H9 (cell line): ENCODE data around the gene TMEM181. TPM values are rescaled to one million over a fixed set of nuclear protein-coding genes. Genes with fewer than 3 reads are reported as not detected.

Experiments
- DNase-seq: peaks from one replicate; pipeline ENCODE4 v3.0.0-alpha.2; 2017
- H2AFZ ChIP-seq: one replicate; pipeline ENCODE4 v1.6.1; 2013; ENCODE audit warnings: mild to moderate bottlenecking, low read length, control low read depth, moderate library complexity
- H2AK5ac ChIP-seq: 2 replicates; pipeline ENCODE4 v1.6.1; 2013; ENCODE audit warnings: low read length, control low read depth, mixed read lengths; ENCODE audit not compliant: insufficient read length
- H2BK120ac ChIP-seq: one replicate; pipeline ENCODE4 v1.6.1; 2013; ENCODE audit warnings: low read depth, mild to moderate bottlenecking, low read length, control low read depth, inconsistent platforms; ENCODE audit not compliant: poor library complexity, severe bottlenecking
- H2BK12ac ChIP-seq: 2 replicates; pipeline ENCODE4 v1.6.1; 2013; ENCODE audit warnings: low read length, control low read depth, mixed read lengths, low read depth; ENCODE audit not compliant: insufficient read length
- H2BK15ac ChIP-seq: 2 replicates; pipeline ENCODE4 v1.6.1; 2013; ENCODE audit warnings: low read depth, low read length, control low read depth
- H2BK20ac ChIP-seq: one replicate; pipeline ENCODE4 v1.6.1; 2013; ENCODE audit warnings: low read depth, mild to moderate bottlenecking, low read length, control low read depth, inconsistent platforms; ENCODE audit not compliant: poor library complexity, severe bottlenecking
- H2BK5ac ChIP-seq: 2 replicates; pipeline ENCODE4 v1.6.1; 2013; ENCODE audit warnings: low read length, control low read depth, mixed read lengths; ENCODE audit not compliant: insufficient read length
- H3K14ac ChIP-seq: 2 replicates; pipeline ENCODE4 v1.6.1; 2013; ENCODE audit warnings: low read length, control low read depth; ENCODE audit not compliant: insufficient read depth
- H3K18ac ChIP-seq: 2 replicates; pipeline ENCODE4 v1.6.1; 2013; ENCODE audit warnings: low read depth, mild to moderate bottlenecking, mixed read lengths, low read length, control low read depth; ENCODE audit not compliant: insufficient read length
- H3K23ac ChIP-seq: 2 replicates; pipeline ENCODE4 v1.6.1; 2013; ENCODE audit warnings: low read length, control low read depth, mixed read lengths, low read depth; ENCODE audit not compliant: insufficient read length
- H3K23me2 ChIP-seq: 2 replicates; pipeline ENCODE4 v1.6.1; 2013; ENCODE audit warnings: low read depth, mild to moderate bottlenecking, mixed read lengths, low read length, control low read depth; ENCODE audit not compliant: insufficient read length, poor library complexity, severe bottlenecking
- H3K27ac ChIP-seq: 2 replicates; pipeline ENCODE4 v1.5.1; 2013; ENCODE audit warnings: low read length, control low read depth, mixed read lengths, low read depth; ENCODE audit not compliant: insufficient read length
- H3K27me3 ChIP-seq: 2 replicates; pipeline ENCODE4 v1.6.1; 2013; ENCODE audit warnings: low read length, control low read depth, inconsistent platforms; ENCODE audit not compliant: insufficient read depth
- H3K4ac ChIP-seq: 2 replicates; pipeline ENCODE4 v1.6.1; 2013; ENCODE audit warnings: low read depth, mild to moderate bottlenecking, control low read depth, inconsistent platforms, low read length, moderate library complexity
- H3K4me1 ChIP-seq: 2 replicates; pipeline ENCODE4 v1.6.1; 2013; ENCODE audit warnings: low read length, control low read depth, inconsistent platforms; ENCODE audit not compliant: insufficient read depth
- H3K4me2 ChIP-seq: 2 replicates; pipeline ENCODE4 v1.6.1; 2013; ENCODE audit warnings: low read length, control low read depth, mixed read lengths; ENCODE audit not compliant: insufficient read length, insufficient read depth
- H3K56ac ChIP-seq: 2 replicates; pipeline ENCODE4 v1.6.1; 2013; ENCODE audit warnings: low read depth, mild to moderate bottlenecking, mixed read lengths, low read length, control low read depth; ENCODE audit not compliant: insufficient read length
- H3K79me1 ChIP-seq: 2 replicates; pipeline ENCODE4 v1.6.1; 2013; ENCODE audit warnings: low read depth, mild to moderate bottlenecking, moderate library complexity, low read length, control low read depth, inconsistent platforms; ENCODE audit not compliant: insufficient read depth, poor library complexity, severe bottlenecking
- H3K79me2 ChIP-seq: 2 replicates; pipeline ENCODE4 v1.6.1; 2013; ENCODE audit warnings: low read length, control low read depth, inconsistent platforms; ENCODE audit not compliant: insufficient read depth
- H3K9ac ChIP-seq: 2 replicates; pipeline ENCODE4 v1.6.1; 2013; ENCODE audit warnings: low read length, control low read depth, mixed read lengths; ENCODE audit not compliant: insufficient read length; ENCODE audit errors: extremely low read depth
- H3K9me3 ChIP-seq: one replicate; pipeline ENCODE4 v1.6.1; 2013; ENCODE audit warnings: low read depth, low read length, inconsistent platforms; ENCODE audit not compliant: control insufficient read depth
- H3T11ph ChIP-seq: one replicate; pipeline ENCODE4 v1.6.1; 2013; ENCODE audit warnings: mild to moderate bottlenecking, low read length, control low read depth, inconsistent platforms
- H4K20me1 ChIP-seq: one replicate; pipeline ENCODE4 v1.6.1; 2013; ENCODE audit not compliant: control insufficient read depth, insufficient read length, insufficient read depth
- H4K5ac ChIP-seq: 2 replicates; pipeline ENCODE4 v1.6.1; 2013; ENCODE audit warnings: low read depth, mild to moderate bottlenecking, mixed read lengths, low read length, control low read depth; ENCODE audit not compliant: insufficient read length
- H4K8ac ChIP-seq: replicated peaks from 2 replicates; pipeline ENCODE4 v1.6.1; 2013; ENCODE audit warnings: low read length, control low read depth, mixed read lengths, low read depth; ENCODE audit not compliant: insufficient read length
- H4K91ac ChIP-seq: 2 replicates; pipeline ENCODE4 v1.6.1; 2013; ENCODE audit warnings: low read depth, mild to moderate bottlenecking, moderate library complexity, mixed read lengths, low read length, control low read depth; ENCODE audit not compliant: insufficient read length
- H3K27ac Mint-ChIP-seq, 3 experiments: 2 replicates in 2 of 3; 3 replicates in 1 of 3; pipeline ENCODE4 v1.8.0; 2020 to 2021; ENCODE audit warnings: mixed read lengths in 3 of 3, mild to moderate bottlenecking in 1 of 3, moderate library complexity in 1 of 3
- H3K27me3 Mint-ChIP-seq: 2 replicates; pipeline ENCODE4 v1.8.0; 2021; ENCODE audit warnings: low read depth, mild to moderate bottlenecking, moderate library complexity, mixed read lengths
- H3K36me3 Mint-ChIP-seq, 3 experiments: 2 replicates in 2 of 3; 3 replicates in 1 of 3; pipeline ENCODE4 v1.8.0; 2020 to 2021; ENCODE audit warnings: low read depth in 3 of 3, mixed read lengths in 3 of 3; ENCODE audit not compliant: insufficient read depth in 1 of 3
- H3K4me1 Mint-ChIP-seq, 2 experiments: 2 replicates each; pipeline ENCODE4 v1.8.0; 2020; ENCODE audit warnings: mixed read lengths in 2 of 2
- H3K4me3 Mint-ChIP-seq, 2 experiments: 2 replicates in 1 of 2; 3 replicates in 1 of 2; pipeline ENCODE4 v1.8.0; 2020 to 2021; ENCODE audit warnings: mild to moderate bottlenecking in 2 of 2, mixed read lengths in 2 of 2, moderate library complexity in 1 of 2
- H3K9me3 Mint-ChIP-seq, 2 experiments: 2 replicates in 1 of 2; 3 replicates in 1 of 2; pipeline ENCODE4 v1.8.0; 2020; ENCODE audit warnings: mild to moderate bottlenecking in 2 of 2, mixed read lengths in 2 of 2, moderate library complexity in 1 of 2
- WGBS: extraction: QIAGEN DNeasy Blood & Tissue Kit; methylation state at CpG from one replicate; pipeline ENCODE4 v1.1.7; 2013; ENCODE audit warnings: missing lambda C conversion rate, low lambda C conversion rate, mixed read lengths; ENCODE audit not compliant: insufficient read length; ENCODE audit errors: extremely low coverage; 5-methylcytosine and 5-hydroxymethylcytosine counted together
- total RNA-seq: library from RNA; stranded (reverse); gene quantifications from 2 replicates; pipeline ENCODE4 v1.2.1, GENCODE V29; 2021
- TF ChIP-seq, protein P1 (sequence below): fragments of 200-600 bp; sonication (generic); conservative IDR thresholded peaks from 3 replicates; pipeline ENCODE4 v1.8.0; 2021; ENCODE audit warnings: antibody characterized with exemption, mild to moderate bottlenecking

The TMEM181 gene
- total RNA-seq, 1 experiment from 2014 or later = 24.4 TPM

DNA sequence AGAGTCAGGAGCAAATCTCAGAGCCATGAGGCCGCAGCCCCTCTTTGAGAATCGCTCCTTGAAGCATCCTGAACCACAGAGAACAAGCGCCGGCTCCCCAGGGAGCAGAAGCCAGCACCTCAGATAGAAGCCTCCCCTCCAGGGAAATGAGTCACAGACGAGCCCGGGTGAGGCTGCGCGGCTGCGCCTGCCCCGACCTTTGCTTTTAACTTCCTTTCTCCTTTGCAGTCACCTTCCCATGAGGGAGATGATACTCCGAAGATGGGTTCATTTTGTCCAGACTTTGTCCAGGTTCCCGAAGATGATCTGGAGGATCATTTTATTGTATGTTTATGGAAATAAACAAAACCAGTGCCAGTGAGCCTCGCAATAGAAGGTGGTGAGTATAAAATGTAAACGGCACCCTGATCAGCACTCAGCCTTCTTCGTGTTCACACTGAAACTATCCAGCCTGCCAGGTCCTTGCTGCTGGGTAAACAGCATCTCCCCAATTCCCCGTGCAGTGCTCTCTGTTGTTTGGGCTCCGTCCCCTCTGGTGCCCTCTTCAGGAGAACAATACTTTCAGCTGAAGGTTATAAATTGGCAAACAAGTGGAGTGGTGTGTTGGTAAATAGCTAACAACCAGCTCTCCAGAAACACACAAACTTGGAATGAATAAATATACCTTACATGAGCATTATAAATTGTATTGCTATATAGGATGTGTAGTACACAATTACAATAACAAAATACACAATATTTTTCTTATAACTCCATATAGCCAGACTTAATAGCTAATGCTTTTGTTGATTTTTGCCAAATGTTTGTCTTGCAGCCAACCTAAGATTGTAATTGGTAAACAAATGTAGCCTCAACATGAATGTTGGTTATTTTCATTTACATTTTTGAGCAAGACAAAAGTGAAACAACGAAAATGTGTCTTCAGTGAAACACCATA, 41.4 kb upstream of the TMEM181 start:
- no peak overlapping the region for H3K56ac ChIP-seq
- H3K79me2 ChIP-seq = no peaks in the 10 kb centered on the region
- H3K23ac ChIP-seq = no peak overlapping the region
- no peak overlapping the region for H4K5ac ChIP-seq
- Mint-ChIP-seq H3K4me1 (peaks cover 13 to 15% of the 10 kb centered on the region in 2 experiments), H3K27ac (peak overlapping the region; percentile 40 to 81 (median 76); a peak in 6 of 7 replicates), H3K4me3 (peak overlapping the region; percentile 65 to 76), H3K36me3 (no peaks in the 10 kb centered on the region; a peak in 1 of 7 replicates), H3K9me3 (no peaks in the 10 kb centered on the region), H3K27me3 (no peaks in the 10 kb centered on the region; the same call in 1 of the 2 replicates)
- H2BK5ac ChIP-seq = no peak overlapping the region
- peak; percentile 87 for DNase-seq
- no peaks in the 10 kb centered on the region for H3K27me3 ChIP-seq
- H3K79me1 ChIP-seq = no peaks in the 10 kb centered on the region
- no peak overlapping the region for H3K14ac ChIP-seq
- H3T11ph ChIP-seq = no peak overlapping the region
- no peak overlapping the region for H4K91ac ChIP-seq
- no peaks in the 10 kb centered on the region for H3K23me2 ChIP-seq
- H2AK5ac ChIP-seq = no peak overlapping the region
- H2BK12ac ChIP-seq = no peak overlapping the region
- no peaks in the 10 kb centered on the region for H3K4me1 ChIP-seq
- TF ChIP-seq, protein P1, sequence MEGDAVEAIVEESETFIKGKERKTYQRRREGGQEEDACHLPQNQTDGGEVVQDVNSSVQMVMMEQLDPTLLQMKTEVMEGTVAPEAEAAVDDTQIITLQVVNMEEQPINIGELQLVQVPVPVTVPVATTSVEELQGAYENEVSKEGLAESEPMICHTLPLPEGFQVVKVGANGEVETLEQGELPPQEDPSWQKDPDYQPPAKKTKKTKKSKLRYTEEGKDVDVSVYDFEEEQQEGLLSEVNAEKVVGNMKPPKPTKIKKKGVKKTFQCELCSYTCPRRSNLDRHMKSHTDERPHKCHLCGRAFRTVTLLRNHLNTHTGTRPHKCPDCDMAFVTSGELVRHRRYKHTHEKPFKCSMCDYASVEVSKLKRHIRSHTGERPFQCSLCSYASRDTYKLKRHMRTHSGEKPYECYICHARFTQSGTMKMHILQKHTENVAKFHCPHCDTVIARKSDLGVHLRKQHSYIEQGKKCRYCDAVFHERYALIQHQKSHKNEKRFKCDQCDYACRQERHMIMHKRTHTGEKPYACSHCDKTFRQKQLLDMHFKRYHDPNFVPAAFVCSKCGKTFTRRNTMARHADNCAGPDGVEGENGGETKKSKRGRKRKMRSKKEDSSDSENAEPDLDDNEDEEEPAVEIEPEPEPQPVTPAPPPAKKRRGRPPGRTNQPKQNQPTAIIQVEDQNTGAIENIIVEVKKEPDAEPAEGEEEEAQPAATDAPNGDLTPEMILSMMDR = peak; percentile 79
- H2BK15ac ChIP-seq = no peak overlapping the region
- H4K8ac ChIP-seq = no peak overlapping the region
- H3K9me3 ChIP-seq = no peaks in the 10 kb centered on the region
- no peaks in the 10 kb centered on the region for H4K20me1 ChIP-seq
- H2AFZ ChIP-seq = peak overlapping the region; percentile 88
- H2BK120ac ChIP-seq = no peak overlapping the region
- H3K4ac ChIP-seq = no peak overlapping the region
- no CpG with 5 or more reads among the region's 18 CpGs for WGBS
- peak overlapping the region; percentile 51 for H3K4me2 ChIP-seq
- no peak overlapping the region for H3K9ac ChIP-seq
- no peak overlapping the region for H3K18ac ChIP-seq
- no peak overlapping the region for H2BK20ac ChIP-seq
- no peak overlapping the region for H3K27ac ChIP-seq
